Dermis microvascular lymphatic vessel endothelial cell (primary cell): ENCODE results near the gene CKMT1A. TPM values are rescaled to one million over a fixed set of nuclear protein-coding genes. Genes with fewer than 3 reads are reported as not detected.
"Not testable (repeated sequence)": the region's sequence is repeated elsewhere in the genome, so short reads cannot be mapped to it uniquely, and the experiment has no call there.

Source experiments
- DNase-seq, 2 donors: peaks; one replicate each; pipeline versions ENCODE4 v3.0.0 to v3.0.0-alpha.2; 2010; ENCODE audit warnings: low read depth in 2 of 2
- total RNA-seq: library from RNA; depleted of rRNA; stranded (reverse); fragments of >200 nt; gene quantifications from 2 replicates; pipeline ENCODE4 v1.2.1, GENCODE V29; 2014

The CKMT1A gene
- not detected in 2 replicates for total RNA-seq

DNA sequence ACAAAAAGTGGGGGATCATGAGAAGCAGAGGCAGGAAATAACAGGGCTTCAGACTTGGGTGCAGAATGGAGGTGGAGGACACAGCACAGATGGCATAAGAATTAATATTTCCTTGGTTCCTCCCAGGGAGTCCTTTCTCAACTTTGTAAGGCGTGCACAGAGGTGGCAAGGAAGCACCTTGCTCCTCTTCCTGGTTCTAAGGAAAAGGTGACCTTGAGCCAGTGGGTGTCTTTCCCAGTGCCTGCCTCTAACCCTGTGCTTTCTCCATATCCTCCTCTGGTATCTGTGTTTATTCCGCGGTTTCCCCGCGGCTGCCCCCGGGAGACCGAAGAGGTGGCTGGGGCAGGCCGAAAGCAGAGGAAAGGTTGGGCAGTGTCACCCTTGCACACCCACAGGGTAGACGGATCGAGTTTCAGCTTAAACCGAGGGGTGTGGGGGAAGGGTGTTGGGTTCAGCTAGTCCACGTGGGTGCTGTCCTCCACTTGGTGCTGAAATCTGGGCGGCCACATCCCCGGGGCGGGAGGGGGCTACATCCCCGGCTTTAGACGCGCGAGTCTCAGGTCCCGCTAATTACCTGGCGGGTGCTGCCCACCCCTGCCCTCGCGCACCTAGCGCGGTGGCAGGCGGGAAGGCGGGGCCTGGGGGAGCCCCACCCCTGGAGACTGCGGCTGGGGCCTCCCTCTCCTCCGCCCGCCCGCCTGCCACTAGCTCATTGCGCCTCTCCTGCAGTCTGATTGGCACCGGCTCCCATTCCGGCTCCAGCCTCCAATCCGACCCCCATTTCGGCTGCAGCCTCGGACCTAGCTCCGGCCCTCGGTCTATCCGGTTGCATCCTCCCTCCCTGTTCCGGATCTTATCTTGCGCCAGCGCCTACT, at the start of gene CKMT1A:
TSS of gene CKMT1A (plus strand) at position 712 of the 875 bp plus-strand sequence. CDS start 192 bp downstream, outside the sequence.
- DNase-seq = not testable (repeated sequence)

DNA sequence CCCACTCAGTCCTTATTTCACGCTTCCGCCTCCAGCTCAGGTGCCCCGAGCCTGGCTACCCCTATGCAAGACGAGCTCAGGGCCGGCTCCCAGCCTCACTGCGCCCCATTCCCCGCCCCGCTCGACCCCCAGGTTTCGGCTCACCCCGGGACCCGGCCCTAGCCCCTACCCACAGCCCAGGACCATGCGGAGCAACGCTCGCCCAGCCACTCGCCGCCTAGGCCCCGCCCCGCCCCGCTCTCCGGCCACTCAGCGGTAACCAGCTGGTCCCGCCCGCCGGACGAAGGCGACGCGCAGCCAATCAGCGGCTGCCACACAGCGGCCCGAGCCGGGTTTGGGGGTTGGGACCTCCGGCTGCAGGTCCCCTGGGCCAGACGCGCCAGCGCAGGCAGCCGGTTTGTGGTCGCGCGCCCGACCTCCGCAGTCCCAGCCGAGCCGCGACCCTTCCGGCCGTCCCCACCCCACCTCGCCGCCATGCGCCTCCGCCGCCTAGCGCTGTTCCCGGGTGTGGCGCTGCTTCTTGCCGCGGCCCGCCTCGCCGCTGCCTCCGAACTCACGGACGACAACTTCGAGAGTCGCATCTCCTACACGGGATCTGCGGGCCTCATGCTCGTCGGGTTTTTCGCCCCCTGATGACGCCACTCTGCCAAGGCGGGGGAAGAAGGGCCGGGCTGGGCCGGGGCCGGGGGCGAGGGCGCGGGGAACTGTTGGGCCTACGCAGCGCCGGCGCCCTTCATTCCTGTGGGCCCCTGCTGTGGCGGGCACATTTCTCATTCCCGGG, 44.8 kb upstream of the CKMT1A start, which contains the start of gene CATSPER2:
TSS of gene CATSPER2 (minus strand) at position 196 of the 781 bp plus-strand sequence. CDS start 783 bp downstream, outside the sequence.
- no peak for DNase-seq

DNA sequence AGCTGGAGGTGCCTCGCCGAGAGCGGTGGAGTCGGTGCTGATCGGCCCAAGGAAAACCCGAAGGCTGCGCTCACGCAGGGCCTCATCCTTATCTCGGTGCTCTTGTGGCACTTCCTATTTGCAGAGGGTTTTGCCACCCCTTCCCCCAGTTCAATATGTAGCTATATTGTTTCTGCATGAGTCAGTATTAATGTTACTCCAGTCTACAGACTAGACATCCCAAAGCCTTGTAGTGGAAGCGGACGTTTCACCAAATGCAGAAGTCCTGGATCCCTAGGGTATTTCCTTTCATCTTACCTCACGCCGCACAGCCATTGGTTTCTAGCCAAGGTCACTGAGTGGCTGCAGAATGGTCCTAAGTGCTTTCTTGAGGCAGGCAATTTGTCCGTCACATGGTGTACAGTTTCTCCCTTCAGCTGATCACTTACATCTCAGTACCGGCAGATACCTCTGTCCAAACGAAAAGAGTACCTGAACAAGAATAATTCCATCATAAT, 44.2 kb upstream of the CKMT1A start:
- DNase-seq = not testable (repeated sequence)

DNA sequence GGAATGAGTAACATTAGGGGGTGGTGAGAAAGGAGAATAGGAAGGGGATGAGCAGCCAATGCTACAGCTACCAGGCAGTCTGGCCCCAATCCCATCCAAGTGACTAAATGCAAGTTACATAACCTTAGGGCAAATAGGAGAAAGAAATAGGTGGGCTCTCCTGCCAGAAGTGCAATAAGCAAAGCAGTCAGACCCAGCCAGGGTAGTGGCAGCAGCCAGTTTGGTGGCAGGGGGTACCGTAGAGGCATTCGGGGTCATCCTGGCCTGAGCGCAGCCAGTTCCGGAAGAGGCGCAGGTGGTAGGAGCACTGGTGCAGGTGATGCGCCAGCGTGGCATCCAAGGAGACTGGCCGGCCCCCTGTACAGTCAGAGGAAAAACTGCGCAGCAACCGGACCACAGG, 33.9 kb upstream of the CKMT1A start:
- DNase-seq = not testable (repeated sequence)

DNA sequence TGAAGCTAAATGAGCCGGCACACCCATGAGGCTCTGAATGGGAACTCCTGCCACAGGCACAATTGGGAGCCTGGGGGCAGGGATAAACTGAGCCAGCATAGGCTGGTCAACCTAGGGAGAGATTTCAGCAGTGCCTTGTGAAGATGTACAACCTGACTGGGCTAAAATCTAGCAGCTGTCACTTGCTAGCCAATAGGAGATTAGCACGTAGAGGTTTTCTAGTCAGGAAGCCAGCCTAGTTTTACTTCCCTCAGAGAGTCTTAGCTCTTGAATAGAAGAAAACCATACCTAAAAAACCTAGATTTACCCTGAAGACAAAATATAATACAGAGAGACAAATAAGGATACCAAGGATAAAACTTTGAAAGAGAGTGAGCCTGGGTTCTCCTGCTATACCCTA, 31.4 kb upstream of the CKMT1A start:
- not testable (repeated sequence) for DNase-seq

DNA sequence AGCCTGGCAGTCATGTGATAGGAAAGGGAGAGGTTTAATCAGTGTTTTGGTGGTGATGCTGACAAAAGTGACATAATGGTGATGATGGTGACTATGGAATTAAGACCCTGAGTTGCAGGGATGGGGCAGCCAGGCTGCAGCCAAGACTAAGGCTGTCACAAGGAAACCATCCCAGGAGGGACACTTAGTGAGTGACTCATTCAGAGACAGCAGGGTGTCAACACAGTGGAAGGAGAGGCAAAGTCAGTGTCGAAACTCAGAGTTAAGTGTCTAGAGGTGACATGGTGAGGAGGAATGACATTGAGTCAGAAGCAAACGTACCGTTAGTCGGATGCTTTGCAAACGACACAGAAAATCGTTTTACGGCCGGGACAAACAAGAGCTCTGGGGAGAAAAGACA, 30.3 kb upstream of the CKMT1A start:
- DNase-seq = not testable (repeated sequence)

DNA sequence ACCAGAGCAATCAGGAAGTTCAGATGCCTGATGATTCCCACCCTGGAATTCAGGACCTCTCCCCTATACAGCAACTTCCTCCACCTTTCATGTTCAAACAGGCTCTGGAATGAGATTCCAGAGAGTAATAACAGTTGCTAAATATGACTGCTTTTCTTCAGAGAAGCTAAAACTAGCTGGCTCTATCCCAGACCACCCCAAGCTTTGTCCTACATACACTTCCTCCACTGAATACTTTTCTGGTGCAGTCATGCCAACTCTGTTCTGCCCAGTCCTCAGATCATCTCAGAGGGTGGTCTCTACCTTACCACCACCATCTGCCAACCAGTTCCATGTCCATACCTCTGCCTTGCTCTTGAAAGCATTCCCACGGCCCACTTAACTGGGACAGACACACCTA, 27.5 kb upstream of the CKMT1A start:
- DNase-seq = not testable (repeated sequence)

DNA sequence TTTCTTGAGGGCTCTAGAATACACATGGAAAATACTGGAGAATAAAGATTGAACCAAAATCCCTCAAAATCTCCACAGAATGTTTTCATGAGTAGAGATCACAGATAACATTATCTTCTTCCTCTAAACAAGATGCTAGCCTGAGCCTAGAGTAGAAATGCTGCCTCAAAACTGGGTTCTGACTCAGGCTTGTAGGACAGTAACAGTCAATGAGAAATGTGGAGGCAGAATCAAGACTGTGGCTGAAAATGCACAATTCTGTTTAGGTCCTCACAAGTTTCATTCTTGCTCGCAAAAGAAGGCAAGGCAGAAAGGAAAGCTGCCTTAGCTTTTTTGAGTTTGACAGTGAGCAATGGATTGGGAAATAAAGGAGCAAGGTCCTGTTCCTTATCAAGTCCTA, 19.5 kb upstream of the CKMT1A start:
- DNase-seq = not testable (repeated sequence)

DNA sequence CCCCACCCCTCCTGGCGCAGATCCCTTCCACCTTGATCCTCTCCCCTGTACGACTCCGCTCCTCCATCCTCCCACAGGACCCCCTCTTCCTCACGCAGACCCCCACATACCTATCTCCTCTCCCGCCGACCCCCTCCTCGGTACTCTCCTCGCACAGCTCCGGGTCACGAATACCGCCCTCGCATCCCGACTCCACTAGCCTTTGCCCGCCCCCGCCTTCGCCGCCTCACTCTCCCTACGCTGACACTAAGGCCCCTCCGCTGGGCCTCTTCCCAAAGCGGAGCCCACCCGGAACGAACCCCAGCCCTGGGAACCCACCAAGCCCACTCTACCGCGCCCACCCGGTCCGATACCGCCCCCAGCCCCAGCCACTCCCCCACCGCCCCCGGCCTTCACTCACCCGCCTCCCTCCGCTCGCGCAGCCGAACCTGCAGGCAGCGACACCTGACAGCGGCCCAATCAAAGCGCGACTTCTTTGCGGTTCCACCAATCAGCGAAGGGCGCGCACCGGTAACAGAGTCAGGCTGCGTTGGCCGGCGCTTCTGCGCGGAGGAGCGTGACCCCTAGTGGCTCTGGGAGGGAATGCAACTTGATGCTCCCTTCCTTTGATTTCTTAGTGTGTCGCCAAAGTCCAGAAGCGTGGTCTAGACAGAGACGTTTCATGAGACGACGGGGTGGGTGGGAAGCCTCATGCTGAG, 3.9 kb upstream of the CKMT1A start:
- not testable (repeated sequence) for DNase-seq

DNA sequence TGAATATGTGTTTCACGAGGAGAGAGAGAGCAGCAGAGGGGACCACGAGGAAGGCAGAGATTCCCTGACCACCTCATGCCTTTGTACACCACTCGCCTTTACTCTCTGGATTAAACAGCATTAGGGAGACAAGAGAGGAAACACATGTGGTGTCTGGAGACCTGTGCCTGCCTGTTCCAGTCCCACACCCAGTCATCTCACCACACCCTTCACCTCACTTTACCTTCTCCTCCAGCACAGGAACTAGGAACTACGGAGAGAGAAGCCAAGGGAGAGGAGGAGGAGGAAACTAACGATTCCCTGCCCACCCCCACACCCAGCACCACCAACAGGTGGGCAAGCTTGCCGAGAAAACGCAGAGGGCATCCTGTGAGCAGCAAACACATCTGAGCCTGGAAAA, 980 bp upstream of the CKMT1A start:
- DNase-seq = not testable (repeated sequence)

DNA sequence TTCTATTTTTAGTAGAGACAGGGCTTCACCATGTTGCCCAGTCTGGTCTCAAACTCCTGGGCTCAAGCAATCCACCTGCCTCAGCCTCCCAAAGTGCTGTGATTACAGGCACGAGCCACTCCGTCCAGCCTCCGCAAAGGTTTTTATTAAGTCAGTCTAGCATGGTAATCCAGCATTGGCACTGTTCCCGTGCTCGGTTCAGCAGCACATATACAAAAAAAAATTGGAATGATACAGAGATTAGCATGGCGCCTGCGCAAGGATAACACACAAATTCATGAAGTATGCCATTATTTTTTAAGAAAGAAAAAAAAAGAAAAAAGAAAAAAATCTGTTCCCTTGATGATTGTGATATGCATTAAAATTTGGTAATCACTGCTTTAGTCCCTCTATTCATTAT, 8.5 kb downstream of the CKMT1A start:
- DNase-seq = no peak

DNA sequence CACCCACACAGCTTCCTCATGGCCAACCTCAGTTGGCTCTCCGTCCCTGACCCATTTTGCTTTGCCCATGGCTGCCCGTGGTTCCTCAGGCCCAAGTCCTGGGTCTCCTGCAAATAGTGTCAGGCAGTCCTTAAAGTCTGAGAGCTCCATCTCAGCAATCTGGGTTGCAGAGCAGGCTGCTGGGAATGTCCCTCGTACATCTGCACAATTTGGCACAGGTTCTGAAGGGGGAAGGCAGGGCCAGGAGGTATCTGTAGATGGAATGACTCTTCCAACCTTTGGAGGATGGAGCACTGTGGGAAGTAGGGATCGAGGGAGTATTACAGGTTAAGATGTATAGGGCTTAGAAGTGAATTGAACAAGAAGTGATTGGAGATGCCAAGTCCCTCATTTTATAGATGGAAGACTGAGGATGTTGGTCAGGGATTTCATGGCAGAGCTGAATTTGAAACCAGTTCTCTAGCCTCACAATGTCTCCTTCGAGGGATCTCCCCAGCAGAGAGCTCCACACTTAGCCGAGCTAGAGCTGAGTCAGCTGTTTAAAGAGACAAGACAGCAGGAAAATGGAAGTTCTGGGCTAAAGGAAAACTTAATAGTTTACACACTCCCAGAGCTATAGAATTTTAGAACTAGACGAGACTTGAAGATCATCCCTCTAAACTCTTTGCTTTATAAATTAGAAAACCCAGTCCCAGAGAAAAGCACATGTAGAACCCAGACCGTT, 9.2 kb downstream of the CKMT1A start:
- no peak for DNase-seq

DNA sequence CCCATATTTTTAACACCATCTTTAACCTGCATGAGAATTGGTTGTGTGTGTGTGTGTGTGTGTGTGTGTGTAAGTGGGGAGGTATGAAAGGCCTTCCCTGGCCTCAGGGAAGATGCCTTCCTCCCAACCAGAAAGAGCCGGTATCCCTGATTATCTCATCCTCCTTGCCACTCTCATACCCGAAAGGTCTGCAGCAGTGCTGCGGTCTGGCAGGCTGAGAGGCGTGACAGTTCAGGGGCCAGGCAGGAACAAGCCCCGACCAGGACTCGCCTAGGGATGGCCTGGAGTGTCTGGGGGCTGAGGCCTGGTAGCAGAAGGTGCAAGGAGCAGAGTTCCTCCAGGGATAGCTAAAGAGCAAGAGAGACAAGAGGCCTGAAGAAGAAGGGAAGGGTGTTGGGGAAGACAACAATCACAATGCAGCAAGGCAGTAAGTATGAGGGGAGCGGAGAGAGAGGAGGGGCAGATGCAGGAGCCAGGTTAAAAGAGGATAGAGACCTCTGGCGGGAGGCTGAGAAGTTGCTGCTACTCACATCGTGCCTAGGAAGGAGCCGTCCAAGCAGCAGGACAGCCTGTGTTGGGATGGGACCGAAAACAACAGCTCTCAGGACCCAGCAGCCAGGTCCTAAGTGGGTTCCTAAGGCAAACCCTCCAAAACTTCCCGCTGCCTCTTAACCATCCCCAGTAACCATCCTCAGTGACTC, 16.9 kb downstream of the CKMT1A start:
- not testable (repeated sequence) for DNase-seq

DNA sequence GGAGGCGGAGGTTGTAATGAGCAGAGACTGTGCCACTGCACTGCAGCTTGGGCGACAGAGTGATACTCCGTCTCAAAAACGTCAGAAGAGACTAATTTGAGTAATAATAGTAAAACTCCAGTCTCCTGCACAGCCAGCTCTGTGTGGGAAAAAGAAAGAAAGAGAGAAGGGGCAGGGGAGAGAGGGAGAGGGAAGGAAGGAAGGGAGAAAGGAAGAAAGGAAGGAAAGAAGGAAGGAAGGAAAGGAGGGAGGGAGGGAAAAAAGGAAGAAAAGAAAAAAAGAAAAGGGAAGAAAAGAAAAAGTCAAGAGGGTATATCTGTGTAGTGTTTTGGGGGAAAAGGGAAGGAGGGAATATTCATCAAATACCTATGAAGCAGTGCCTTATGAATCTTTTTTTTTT, 29.5 kb downstream of the CKMT1A start:
- no peak for DNase-seq

DNA sequence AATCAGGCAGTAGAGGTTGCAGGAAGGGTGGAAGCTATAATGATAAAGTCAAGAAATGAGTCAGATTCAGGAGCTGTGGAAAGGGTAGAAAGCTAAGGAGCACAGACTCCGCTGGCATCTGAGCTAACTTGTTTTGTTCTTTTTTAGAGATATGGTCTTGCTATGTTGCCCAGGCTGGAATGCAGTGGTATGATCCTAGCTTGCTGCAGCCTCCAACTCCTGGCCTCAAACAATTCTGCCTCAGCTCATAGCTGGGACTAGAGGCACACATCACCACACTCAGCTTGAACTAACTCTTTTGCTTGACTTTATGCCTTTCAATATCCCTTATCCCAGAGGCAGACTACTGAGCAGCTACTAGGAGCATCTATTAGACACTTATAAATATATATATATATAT, 32.6 kb downstream of the CKMT1A start:
- DNase-seq = not testable (repeated sequence)

DNA sequence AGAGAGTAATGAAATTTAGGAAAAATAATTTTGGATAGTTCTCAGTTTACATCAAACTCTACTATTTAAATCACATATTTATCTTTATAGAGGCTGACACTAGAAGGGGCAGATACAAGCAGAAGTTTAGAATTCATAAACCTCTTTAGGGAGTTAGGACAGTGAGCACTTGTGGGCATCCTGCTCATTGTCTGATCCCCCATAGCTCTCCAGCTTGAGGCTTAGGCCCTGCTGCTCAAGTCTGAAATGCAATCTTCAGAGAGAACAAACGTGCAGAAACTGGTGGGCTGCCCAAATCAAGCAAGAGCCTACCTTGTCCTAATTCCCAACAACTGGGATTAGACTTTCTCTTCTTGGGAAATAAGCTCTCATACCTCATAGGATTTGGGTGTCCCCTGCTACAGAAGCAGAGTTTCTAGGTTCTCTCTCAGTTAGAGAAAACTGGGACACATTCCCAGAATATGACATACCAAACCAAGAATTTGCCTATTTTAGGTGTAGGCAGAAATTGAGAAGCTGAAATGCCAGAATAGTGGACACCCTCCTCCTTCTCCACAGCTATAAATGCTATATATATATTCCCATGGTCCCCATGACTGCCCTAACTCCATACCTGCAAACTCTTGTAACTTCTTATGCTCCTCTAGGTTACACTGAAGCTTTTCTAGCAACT, 34.5 kb downstream of the CKMT1A start:
- DNase-seq = not testable (repeated sequence)

DNA sequence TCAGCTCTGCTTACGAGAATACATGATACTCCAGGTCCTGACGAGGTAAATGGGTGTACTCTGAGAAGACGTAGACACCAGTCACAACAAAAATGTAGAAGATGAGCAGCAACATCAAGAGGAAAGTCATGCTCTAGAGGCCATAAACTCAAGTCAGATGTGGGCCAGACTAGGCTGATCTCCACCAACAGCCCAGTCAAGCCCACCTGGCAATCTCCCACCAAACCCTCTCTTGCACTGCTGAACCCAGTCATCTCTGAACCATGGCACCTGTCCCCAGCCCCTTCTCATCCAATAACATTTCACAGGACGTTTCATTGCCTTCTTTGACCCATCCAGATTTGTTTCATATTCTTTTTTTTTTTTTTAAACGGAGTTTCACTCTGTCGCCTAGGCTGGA, 41.8 kb downstream of the CKMT1A start:
- no peak for DNase-seq

DNA sequence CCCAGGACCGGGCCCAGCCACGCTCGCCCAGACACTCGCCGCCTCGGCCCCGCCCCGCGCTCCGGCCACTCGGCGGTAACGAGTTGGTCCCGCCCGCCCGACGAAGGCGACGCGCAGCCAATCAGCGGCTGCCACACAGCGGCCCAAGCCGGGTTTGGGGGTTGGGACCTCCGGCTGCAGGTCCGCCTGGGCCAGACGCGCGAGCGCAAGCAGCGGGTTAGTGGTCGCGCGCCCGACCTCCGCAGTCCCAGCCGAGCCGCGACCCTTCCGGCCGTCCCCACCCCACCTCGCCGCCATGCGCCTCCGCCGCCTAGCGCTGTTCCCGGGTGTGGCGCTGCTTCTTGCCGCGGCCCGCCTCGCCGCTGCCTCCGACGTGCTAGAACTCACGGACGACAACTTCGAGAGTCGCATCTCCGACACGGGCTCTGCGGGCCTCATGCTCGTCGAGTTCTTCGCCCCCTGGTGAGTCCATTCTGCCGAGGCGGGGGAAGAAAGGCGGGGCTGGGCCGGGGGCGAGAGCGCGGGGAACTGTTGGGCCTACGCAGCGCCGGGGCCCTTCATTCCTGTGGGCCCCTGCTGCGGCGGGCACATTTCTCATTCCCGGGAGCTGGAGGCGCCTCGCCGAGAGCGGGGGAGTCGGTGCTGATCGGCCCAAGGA, 52.7 kb downstream of the CKMT1A start, which contains the start of gene PDIA3:
TSS of gene PDIA3 (plus strand) at position 194 of the 658 bp plus-strand sequence. CDS start at position 296, 102 bp downstream.
- DNase-seq = peak; percentile 78 to 96

DNA sequence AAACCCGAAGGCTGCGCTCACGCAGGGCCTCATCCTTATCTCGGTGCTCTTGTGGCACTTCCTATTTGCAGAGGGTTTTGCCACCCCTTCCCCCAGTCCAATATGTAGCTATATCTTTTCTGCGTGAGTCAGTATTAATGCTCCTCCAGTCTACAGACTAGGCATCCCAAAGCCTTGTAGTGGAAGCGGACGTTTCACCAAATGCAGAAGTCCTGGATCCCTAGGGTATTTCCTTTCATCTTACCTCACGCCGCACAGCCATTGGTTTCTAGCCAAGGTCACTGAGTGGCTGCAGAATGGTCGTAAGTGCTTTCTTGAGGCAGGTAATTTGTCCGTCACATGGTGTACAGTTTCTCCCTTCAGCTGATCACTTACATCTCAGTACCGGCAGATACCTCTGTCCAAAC, 53.2 kb downstream of the CKMT1A start:
- DNase-seq = peak in 1 of 2 donors; percentile 60
